ENCODE data around the gene DNAH8. TPM values are rescaled to one million over a fixed set of nuclear protein-coding genes. Genes with fewer than 3 reads are reported as not detected.
"Not testable (repeated sequence)": the region's sequence is repeated elsewhere in the genome, so short reads cannot be mapped to it uniquely, and the experiment has no call there.

Gene DNAH8
- total RNA-seq, 1 donor from 2014 or later = 0.32 TPM

DNA sequence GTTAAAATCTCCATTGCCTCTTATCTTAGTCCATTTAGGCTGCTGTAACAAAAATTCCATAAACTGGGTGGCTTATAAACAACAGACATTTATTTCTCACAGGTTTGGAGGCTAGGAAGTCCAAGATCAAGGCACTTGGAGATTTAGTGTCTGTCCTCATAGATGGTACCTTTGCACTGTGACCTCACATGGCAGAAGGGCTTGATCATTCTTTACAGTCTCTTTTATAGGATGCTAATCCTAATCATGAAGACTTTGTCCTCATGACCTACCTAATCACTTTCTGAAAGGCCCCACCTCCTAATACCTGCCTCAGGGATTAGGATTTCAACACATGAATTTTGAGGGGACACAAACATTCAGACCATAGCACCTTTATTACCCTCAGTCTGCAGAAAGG, 18.8 kb upstream of the DNAH8 start:
- intact Hi-C loops (cut with micrococcal nuclease) = no loop called here

DNA sequence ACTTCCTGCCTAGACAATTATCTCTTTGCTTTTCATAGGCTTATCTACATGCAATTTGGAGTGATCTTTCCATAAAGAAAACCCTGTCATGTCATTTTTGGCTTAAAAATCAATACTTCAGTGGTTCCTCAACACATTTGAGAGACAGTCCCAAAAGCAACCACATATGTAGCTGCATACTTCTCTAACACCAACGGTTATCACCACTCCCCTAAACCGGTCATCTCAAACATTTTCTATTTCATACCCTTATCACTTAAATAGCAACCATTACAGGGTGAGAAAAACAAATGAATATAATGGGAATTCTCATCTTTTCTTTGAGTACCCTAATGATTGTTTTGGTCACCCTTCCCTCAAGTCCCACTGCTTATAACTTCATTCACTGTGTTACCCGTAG, 17.3 kb upstream of the DNAH8 start:
- intact Hi-C loops (cut with micrococcal nuclease) = no loop called here

DNA sequence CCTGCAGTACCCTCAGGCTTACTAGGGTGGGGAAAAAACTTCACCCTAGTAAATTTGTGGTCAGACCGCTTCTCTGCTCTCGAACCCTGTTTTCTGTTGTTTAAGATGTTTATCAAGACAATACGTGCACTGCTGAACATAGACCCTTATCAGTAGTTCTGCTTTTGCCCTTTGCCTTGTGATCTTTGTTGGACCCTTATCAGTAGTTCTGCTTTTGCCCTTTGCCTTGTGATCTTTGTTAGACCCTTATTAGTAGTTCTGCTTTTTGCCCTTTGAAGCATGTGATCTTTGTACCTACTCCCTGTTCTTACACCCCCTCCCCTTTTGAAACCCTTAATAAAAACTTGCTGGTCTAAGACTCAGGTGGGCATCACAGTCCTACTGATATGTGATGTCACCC, 15.4 kb upstream of the DNAH8 start:
- intact Hi-C loops (cut with micrococcal nuclease) = not testable (repeated sequence)

DNA sequence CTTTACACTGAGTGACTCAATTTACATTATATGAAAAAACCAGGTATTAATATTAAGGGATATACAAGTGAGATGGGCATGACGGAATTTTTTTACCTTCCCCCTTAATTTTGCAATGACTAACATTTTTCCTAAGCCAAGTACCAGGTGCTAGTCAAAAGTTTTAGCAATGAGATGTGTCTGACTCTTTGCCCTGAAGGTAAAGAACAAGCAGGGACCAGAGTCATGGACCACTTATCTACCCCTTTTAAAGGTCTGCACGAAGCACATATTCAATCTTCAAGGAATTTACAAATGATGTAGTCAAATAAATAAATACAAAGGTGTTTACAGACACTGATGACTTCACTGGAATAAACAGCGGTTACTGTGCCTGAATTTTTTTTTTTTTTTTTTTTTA, 13.6 kb upstream of the DNAH8 start:
- intact Hi-C loops (cut with micrococcal nuclease) = no loop called here

DNA sequence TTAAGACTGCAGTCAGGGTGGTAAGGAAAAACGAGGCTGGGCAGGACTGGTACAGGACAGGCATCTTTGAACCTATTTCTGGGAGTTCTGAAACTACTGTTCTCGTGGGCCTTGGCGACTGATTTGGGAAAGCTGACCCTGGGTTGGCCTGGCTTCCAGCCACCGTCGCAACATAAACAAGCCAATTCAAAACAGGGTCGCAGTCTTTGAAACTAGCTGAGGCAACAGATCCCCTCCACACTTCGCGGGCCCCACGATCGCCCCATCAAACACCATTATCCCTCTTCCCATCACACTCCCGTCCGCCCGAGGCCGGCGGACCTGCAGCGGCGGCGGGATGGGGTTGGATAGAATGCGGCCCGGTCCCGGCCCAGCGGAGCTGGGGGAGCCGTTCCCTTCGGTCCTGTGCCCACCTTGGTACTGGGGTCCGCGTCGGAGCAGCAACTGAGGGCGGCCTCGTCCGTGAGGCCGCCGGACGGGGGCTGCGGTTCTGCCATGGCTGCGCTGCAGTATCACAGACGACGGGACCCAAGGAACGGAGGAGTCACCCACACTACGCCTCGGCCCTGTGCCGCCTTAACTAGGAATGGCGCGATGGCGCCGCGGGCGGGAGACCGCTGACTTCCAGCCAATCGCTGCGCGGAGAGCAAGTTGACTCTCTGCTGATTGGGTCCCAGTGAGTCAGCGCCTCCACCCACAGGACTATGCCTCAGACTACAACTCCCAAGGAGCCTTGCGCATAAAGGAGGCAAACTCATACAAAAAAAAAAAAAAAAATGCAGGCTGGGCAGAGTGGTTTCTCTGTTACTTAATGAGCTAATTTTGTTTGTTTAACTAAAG, 12.3 kb upstream of the DNAH8 start, which contains the start of gene GLO1:
GLO1 (minus strand) TSS at position 588 of the 840 bp plus-strand sequence; CDS start at position 497, 91 bp downstream.
- intact Hi-C loops (cut with micrococcal nuclease) = loop anchor here (1.0 kb wide), 3 partner anchors 12 to 130 kb away; partner anchors contain the start of gene BTBD9

DNA sequence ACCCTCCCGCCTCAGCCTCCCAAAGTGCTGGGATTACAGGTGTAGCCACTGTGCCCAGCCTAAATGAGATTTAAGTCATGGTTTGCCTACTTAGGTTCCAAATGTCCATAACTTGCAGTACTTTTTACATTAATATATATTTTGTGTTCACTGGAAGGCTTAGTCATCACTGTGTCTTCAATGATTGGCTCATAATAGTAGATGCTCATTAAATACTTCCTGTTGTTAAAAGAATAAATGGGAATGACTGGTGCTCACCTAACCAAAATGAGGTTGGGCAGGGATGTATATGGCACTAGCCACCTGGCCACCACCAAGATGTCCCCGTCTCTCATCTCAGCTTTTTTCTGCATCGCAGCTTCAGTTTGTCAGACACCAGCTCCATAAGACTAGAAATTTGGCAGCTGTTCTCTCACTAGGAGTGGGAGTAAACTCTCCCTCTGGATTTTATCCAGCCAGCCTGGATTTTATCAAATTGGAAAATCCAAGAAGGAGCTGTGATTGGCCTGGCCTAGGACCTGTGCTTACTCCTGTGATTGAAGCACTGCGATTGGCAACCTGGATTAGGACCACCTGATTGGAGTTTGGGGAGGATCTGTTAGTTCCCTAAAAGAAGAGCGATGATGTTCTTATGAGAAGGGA, 11.0 kb upstream of the DNAH8 start:
- intact Hi-C loops (cut with micrococcal nuclease) = loop anchor here (1.0 kb wide), 3 partner anchors 10 to 132 kb away; partner anchors contain the start of gene BTBD9

DNA sequence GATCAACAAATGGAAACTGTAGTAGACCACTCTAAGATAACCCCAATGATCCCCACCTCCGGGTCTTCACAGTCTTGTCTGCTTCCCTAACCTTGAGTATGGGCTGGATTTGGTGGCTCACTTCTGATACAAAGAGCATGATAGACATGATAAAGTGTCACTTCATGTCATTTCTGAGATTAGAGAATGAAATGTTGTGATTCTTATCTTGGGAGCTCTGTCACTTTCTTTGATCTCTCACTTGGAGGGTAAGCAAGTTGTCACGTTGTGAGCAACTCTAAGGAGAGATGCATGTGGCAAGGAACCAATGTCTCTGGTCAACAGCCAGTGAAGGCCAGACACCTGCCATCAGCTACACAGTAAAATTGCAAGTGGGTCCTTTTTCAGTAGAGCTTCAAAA, 9.2 kb upstream of the DNAH8 start:
- intact Hi-C loops (cut with micrococcal nuclease) = no loop called here

DNA sequence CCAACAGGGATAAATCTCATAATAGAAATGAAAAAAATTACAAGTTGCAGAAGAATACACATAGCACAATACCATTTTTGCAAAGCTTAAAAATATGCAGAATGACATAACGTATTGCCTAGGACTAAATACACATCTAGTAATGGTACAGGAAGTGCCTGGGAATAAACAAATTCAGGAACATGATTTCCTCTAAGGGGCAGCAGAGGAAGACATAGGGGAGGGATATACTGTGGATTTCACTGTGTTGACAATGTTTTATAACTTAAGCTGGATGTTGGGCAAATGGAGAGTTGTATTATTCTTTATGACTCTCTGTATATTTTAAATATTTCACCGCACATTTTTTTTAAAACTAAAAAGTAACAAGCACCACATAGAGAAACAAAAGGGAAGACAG, 6.6 kb upstream of the DNAH8 start:
- intact Hi-C loops (cut with micrococcal nuclease) = no loop called here

DNA sequence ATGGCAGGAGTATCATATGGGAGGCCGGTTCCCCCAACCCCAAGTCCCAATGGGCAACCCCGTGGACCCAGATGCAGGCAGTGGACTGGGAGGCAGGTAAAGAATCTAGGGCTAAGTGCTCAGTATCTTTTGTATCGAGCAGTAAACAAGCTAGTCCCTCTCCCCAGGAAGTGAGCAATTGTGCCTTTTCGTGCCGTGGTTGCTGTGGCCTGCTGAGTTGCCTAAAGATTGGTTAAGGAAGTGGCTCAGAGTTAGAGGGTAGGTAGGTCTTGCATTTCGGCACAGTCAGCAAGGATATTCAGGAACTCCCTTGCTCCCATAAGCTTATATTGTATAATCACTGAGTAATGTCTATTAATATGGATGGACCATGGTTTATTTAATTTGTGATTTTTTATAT, 1.3 kb upstream of the DNAH8 start:
- intact Hi-C loops (cut with micrococcal nuclease) = loop anchor here (1.0 to 10.0 kb wide), 3 partner anchors 11 to 511 kb away; partner anchors contain the start of genes GLO1, KCNK5 and SAYSD1

DNA sequence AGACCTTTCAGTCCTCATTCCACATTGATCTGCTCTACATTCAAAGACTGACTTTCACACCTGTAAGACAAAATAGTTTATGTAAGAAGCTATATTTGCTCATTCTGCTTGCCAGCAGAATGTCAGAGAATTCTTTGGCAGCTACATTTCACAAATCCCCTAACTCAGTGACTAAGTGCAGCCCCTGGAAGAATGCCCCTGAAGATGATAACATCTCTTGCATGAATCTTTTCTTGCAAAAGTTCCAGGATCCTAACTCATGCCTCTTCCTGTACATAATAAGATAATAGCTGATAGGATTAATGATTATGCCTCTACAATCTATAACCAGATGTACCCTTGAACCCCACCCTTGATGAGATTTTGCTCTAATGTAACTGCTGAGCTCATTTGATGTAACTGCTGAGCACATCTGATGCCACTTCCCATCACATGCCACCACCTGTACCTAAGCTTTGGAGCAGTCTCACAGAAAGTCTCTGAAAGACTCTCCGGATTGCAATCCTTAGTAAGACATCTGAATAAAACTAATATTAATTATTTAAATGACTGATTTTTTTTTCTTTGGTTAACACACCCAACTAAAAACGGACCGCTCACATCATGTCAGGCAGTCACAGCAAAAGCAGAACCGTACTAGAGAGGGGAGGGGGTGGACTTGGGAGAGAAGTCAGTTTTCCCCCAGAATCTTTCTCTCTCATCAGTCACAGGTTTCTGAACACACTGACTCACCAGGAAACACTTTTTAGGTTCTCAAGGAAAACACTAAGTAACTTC, 684 bp upstream of the DNAH8 start:
- intact Hi-C loops (cut with micrococcal nuclease) = loop anchor here (1.0 to 10.0 kb wide), 3 partner anchors 11 to 510 kb away; partner anchors contain the start of genes GLO1, KCNK5 and SAYSD1

DNA sequence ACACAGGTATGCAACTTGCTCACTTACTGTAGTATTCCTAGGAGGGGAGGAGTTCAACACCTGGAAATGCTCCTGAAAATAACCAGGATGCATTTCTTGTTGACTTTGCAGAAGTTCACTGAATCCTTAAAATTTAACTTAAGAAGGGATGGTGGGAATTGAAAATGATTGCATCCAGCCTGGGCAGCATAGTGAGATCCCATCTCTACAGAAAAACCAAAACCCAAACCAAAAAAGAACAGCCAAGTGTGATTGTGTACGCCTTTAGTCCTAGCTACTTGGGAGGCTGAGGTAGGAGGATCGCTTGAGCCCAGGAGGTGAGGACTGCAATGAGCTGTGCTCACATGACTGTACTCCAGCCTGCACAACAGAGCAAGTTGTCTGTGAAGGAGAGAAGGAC, 1.7 kb downstream of the DNAH8 start:
- intact Hi-C loops (cut with micrococcal nuclease) = loop anchor here (10.0 kb wide), 2 partner anchors 398 to 508 kb away; partner anchors contain the start of genes KCNK5 and SAYSD1

DNA sequence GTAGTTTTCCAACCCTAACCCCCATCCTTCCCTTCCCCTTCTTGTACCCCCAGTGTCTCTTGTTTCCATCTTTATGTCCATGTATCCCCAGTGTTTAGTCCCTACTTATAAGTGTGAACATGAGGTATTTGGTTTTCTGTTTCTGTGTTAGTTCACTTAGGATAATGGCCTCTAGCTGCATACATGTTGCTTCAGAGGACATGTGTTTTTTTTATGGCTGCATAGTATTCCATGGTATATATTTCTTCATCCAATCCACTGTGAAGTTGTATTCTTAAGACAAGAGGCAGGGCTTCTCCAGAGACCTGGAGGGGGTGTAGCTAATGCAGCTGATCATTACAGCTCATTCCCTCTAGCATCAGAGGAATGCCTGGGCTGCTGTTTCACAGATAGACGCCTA, 4.2 kb downstream of the DNAH8 start:
- intact Hi-C loops (cut with micrococcal nuclease) = loop anchor here (10.0 kb wide), 2 partner anchors 395 to 505 kb away; partner anchors contain the start of genes KCNK5 and SAYSD1

DNA sequence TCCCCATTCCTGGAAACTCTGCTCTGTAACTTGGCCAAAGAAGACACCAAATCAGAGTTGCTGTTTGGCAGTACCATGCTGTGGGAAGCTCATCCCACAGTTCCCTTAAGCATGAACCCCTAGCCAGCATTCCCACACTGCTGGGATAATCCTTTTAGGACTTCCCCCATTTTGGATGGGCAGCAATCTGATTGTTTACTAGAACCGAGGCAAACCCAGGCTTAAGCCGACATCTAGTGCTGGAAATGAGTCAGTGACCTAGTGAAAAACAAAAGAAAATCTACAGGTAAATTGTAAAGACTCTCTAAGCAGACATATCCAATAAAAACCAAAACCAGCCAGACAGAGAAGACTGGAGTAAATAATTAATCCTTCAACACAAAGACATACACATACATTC, 5.2 kb downstream of the DNAH8 start:
- intact Hi-C loops (cut with micrococcal nuclease) = no loop called here

DNA sequence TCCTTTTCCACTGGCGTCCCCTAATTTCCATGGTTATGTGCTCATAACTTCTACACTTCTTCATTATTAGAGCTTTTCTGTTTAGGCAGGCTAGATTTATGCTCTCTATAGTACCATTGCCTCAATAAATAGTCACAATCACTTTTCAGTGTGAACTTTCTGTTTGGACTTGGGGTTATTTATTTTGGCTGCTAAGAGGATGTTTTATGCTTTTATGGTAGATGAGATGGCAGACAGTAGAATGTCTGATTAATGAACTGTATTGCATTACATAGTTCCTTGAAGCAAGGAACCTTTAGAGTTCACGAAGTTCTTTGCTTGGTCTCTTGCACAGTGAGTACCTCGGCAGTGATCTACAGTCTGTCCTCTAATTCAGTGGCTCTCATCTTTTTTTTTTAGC, 6.9 kb downstream of the DNAH8 start:
- intact Hi-C loops (cut with micrococcal nuclease) = no loop called here

DNA sequence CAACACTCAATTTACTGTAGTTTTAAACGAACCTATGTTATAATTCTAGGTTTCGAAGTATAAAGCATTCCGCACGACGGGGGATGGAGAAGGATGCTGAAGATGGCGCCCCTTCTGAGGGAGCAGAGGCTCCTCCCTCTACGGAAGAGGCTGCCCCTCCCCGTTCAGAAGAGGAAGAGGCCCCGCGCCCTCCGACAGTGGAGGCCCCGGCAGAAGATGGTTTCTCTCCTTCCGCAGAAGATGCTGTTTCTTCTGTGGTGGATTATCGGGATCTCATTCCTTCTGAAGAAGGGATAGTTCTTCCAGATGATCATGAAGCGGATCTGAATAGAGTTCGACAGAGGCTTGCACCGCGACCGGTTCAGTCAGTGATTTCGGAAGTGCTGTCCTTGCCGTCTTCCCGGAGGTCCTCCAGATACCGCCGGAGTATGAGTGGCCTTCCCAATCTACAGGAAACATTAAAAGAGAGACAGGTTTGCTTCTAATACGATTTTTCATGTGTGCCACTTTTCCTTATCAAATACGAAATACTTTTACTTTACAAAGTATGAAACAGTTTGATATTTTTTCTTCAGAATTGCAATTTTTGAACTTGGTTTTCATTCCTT, 7.7 kb downstream of the DNAH8 start:
- intact Hi-C loops (cut with micrococcal nuclease) = no loop called here

DNA sequence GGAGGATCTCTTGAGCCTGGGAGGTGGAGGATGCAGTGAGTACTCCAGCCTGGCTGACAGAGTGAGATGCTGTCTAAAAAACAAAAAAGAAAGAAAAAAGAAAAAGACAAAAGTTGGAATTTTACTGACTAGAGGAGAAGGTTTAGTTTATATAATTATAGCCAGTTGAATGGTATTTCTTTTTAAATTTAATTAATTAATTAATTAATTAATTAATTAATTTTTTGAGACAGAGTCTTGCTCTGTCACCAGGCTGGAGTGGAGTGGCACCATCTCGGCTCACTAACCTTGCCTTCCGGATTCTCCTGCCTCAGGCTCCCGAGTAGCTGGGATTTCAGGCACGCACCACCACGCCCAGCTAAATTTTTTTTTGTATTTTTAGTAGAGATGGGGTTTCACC, 8.7 kb downstream of the DNAH8 start:
- intact Hi-C loops (cut with micrococcal nuclease) = no loop called here

DNA sequence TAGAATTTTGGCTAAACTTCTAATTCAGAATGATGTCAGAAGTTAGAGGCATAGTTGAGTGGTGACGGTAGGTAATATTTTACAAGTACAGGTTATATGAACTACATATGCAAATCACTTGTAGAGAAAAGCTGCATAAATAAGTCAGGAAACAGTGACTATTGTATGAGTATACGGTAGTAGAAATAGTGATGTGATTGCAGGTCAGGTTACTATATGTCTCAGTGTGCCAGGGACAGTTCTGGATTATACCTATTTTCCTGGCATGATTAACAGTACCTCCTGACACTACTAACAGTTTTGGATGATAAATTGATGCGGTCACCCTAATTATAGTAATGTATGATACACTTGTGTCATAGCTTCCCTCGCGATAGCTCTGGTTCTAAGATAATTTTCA, 9.2 kb downstream of the DNAH8 start:
- intact Hi-C loops (cut with micrococcal nuclease) = no loop called here

DNA sequence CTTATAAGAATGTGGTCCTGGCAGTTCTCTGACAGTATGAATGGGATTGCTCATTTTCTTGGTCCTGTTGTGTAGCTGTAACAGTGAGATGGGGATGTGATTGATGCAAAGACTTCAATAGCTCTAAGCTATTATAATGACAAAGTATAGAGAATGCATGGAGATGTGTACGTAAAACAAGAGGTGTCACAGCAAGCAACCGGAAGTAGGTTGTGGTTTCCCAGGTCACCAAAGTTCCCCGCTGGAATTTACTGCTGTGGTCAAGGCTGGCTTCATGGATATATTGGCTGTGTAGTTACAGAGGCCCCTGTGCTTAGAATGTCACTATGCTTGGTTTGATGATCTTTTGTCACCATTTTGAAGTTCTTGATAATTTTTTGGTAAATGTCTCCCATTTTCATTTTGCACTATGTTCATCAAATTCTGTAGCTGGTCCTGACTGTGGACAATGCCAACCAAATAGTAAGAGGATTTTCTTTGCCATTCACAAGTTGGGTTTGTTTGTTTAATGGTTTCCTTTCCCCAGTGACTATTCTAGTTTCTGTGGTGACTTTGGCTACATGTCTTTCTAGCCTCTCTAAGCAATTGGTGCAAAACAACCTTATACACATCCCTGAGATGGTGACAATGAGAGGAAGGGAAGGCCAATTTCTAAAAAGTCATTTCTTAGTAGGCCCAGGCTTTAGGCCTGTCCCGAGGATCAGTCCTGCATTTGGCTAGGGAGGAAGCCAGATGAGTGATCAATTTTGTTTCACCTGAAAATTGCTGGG, 10.5 kb downstream of the DNAH8 start:
- intact Hi-C loops (cut with micrococcal nuclease) = no loop called here

DNA sequence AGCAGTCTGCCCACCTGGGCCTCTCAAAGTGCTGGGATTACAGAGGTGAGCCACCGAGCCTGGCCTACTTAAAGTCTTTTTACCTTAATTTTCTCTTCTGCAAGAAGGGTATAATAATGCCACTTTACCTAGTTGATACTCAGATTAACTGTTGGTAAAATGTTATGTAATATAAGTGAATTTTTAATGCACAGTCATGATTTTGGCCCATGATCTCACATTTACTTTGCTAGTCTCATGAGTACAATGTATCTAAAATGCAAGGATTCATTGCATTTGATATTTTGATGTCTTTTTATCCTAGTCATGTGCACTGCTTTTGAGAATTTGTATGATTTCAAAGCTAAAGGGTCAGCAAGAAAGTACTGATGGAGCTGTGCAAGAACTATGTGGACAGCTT, 13.1 kb downstream of the DNAH8 start:
- intact Hi-C loops (cut with micrococcal nuclease) = no loop called here

DNA sequence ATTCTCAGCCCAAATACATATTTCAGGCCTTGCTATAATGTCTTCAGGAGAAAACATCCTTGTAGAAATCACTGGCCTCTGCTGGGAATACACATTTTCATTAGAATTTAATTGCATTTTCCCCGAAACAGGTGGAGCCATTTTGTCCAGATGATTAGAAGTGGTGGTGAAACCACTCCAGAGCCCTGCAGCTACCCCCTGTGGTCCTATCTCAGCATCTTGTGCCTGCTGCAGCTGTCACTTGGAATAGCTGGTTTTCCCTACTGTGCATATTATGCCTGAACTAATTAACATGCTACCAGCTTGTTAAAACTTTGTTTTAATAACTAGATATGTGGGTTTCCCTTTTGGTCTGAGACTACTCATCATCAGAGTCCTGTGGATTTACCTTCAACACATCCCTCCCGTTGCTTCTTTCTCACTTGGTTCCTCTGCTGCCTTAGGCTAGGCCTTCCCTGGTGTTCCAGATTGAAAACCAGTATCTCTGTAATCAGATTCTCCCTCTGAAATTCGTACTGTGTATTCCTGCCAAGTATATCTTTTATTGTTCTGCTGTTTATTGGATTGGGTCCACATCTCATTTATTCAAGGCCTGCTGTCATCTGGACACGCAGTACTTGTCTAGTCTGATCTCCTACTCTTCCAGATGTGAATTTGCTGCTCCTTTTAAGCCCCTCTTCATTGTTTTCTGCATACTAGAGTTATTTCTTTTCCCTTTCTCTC, 15.2 kb downstream of the DNAH8 start:
- intact Hi-C loops (cut with micrococcal nuclease) = no loop called here

Data from T-helper 2 cell treated with Interferon-gamma antibody and Interleukin-4, amounts not matched to agents 100 ng/mL and 5 ng/mL, for 36 hours (primary cell).